ENCODE data around the gene SLC8A2. TPM values are rescaled to one million over a fixed set of nuclear protein-coding genes. Genes with fewer than 3 reads are reported as not detected.
"Not testable (repeated sequence)": the region's sequence is repeated elsewhere in the genome, so short reads cannot be mapped to it uniquely, and the experiment has no call there.

The SLC8A2 gene
- total RNA-seq, 2 experiments from 2014 or later = not detected

DNA sequence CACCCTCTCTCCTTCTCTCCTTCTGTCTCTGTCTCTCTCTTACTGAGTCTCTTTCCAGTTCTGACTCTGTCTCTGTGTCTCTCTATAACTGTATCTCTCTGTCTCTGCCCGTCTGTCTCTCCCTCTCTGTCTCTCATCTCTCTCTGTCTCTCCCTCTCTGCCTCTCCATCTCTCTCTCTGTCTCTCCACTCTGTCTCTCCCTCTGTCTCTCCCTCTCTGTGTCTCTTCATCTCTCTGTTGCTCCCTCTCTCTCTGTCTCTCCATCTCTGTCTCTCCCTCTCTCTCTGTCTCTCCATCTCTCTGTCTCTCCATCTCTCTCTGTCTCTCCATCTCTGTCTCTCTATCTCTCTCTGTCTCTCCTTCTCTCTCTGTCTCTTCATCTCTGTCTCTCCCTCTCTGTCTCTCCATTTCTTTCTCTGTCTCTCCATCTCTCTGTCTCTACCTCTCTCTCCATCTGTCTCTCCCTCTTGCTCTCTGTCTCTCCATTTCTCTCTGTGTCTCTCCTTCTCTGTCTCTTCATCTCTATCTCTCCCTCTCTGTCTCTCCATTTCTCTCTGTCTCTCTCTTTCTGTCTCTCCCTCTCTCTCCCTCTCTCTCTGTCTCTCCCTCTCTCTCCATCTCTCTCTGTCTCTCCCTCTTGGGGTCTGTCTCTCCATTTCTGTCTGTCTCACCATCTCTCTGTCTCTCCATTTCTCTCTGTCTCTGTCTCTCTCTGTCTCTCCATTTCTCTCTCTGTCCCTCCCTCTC is 49.1 kb downstream of the SLC8A2 start:
- CTCF ChIA-PET = no interaction called here
- POLR2A ChIA-PET = no interaction called here

DNA sequence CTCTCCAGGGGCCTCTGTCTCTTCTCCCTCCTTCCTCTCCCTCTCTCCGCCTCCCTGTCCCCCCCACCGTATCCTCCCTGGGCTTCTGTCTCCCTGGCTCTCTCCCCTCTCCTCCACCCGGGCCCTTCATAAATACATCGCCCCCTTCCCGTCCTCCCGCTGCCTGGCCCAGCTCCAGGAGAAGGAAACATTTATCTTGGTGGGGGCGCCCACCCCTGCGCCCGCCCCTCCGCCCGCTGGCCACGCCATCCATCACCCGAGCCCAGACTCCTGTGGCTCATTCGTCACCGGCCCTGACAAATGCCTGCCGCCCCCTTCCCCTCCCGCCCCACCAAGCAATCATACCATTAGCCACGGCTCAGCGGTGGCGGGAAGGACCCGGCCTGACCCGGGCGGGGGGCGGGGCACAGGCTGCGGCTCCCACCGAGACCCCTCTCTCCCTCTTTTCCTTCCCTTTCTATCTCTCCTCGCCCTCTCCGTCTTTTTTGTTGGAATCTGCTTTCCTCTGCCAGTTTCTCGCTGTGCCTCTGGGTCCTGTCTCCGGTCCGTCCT is 49.8 kb downstream of the SLC8A2 start:
- POLR2A ChIA-PET = no interaction called here
- CTCF ChIA-PET = no interaction called here

DNA sequence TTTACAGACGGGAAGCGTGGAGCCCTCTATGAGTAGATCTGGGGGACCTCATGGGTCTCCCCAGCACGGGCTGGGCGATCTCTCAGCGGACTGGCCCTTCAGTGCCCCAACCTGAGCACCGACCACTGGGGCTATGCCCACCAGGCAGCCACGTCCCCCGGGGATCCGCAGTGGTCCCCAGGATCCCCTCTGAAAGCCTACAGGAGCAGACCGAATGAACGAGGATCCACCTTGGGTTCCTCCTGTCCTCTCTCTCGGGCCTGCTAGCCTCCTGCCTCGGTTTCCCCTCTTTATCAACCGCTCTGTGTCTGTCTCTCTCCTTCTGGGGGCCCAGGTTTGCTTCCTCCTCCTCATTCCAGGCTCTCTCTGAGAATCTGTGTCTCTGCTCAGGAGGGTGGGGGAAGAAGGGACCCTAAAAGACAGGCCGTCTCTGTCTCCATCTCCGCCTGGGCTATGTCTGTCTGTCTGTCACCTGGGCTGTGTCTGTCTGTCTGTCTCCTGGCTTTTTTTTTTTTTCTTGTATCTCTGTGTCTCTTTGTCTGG is 50.4 kb downstream of the SLC8A2 start:
- ChIA-PET POLR2A (no interaction called here), CTCF (no interaction called here)

DNA sequence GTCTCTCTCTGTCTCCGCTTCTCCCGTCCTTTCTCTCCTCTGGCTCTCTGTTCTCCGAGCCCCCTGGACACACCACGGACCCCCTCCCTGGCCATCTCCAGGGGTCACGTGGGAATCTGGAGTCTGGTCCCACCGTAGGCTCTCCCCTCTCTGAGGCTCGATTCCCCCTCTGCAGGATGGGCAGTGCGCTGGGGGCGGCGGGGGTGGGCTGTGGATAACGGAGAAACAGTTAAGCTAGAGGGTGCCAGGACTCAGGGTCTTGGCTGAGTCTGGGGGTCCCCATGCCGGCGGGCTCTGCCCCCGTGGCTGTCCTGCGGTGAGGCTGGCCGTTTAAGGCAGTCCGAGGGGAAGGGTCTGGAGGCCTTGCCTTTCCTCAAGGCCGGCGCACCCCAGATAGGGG is 51.9 kb downstream of the SLC8A2 start:
- POLR2A ChIA-PET = no interaction called here
- CTCF ChIA-PET = interaction anchor here (1.1 kb wide), 1 partner anchor 17 kb away, joined by 3 read pairs; no protein-coding TSS in a partner anchor

DNA sequence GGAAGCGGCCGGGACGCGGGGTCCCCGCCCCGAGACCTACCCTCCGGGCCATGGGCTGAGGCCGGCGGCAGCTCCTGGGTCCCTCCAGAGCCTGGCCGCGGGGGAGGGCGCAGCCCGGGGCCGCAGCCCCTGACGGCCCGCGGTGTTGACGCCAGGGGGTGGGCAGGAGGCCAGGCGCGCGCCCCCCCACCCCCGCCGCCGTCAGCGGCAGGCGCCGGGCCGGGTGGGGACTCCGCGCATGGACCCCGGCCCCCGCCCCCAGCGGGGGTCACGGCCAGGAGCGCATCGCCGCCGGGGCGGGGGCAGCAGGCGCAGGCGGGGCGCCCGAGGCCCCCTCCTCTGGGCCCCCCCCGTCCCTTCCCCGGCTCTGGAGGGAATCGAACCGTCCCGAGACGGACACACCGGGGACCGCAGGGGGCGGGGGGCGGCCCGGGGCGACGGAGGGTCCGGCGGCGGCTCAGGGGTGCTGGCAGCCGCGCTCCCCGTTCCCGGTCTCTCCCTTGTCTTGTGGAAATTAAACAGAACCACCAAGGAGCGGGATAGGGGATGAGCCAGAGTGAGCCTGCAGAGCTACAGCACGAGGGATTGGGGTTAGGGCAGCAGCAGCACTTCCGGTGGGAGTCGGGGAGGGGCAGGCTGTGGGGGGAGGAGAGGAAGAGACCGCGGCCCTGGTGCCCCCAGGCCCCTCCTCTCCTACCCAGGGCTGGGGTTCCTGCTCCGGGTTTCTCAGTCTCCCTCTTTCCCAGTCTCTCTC is 52.5 kb downstream of the SLC8A2 start, which contains the start of gene MEIS3:
TSS of gene MEIS3 (minus strand) at position 498 of the 754 bp plus-strand sequence. CDS start at position 52, 446 bp downstream.
- CTCF ChIA-PET = no interaction called here
- POLR2A ChIA-PET = no interaction called here

DNA sequence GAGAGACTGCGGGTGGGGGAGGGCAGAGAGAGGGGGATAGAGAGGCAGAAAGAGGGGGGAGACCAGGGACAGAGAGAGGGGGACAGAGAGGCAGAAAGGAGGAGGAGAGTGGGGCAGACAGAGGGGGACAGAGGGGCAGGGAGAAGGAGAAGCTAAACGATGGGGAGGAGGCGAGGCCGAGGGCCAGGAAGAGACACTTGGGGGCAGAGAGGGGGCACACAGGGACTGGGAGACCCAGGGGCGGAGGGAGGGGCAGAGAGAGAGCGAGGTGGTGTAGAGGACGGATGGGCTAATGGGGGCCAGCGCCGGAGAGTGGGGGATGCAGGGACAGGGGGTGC is 53.0 kb downstream of the SLC8A2 start:
- ChIA-PET CTCF (no interaction called here), POLR2A (no interaction called here)

DNA sequence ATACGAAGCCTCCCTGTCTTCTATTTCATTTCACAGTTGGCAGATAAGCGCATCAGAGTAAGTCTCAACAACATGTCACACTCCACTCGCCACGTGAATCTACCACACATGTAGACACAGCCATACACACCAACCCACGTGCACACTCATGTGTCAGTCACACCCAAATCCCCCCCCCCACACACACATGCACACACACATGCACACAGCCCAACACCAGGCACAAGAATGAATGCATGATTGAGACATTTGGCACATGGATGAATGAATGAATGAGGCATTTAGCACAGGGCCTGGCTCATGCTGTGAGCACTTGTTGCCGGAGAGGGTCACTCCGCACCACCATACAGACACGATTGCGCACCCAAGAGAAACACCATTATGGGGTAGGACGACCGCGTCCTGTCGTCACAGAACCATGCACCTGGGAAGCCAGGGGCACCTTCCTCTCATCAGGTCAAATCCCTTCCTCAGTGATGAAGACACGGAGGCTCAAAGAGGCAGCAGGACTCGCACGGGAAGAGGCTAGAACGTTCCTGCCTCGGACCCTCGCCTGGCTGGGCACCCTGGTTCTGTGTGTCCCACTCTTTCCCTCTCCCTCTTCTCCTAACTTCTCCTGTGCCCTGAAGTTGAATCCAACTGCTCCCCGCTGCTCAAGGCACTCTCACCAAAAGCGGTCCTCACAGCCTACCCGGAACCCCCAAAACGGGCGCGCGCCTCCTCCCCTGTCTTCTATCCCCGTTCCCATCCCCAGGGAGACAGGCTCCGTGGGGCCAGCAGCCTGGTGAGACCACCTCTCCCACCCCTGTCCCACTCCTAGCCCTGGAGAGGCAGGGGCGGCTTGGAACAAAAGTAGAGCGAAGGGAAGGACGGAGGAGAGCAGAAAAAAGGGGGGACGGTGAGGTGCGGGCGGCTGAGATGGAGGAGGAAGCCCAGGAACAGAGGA is 53.7 kb downstream of the SLC8A2 start:
- ChIA-PET CTCF (no interaction called here), POLR2A (no interaction called here)

DNA sequence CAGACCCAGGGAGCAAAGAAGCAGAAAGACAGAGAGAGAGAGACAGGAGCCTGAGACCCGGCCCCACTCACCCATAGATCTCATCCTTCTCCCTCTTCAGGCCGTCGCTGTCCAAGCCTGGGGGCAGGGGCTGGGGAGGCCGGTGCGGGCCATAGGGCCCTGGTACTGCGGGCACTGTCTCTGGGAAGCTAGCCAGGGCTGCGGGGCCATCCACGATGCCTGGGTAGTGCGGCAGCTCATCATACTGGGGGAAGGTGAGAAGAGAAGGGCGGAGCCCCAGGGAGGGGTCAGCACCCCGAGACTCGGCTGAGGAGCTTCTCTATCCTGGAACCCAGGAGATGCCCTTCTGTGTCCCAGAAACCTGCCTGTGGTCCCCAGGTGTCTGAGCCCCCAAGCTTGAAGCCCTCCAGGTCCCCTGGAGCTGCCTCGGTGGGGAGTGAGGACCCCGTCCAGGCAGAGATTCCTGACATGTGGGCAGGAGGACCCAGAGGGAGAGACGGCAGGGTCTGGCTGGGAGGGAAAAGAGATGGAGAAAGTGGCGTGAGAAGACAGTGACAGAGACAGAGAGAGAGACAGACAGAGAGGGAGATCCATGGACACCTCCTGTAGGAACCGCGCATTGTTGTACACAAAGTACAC is 54.5 kb downstream of the SLC8A2 start:
- CTCF ChIA-PET = interaction anchor here (0.6 kb wide), 1 partner anchor 12 kb away, joined by 3 read pairs; no protein-coding TSS in a partner anchor
- POLR2A ChIA-PET = no interaction called here

DNA sequence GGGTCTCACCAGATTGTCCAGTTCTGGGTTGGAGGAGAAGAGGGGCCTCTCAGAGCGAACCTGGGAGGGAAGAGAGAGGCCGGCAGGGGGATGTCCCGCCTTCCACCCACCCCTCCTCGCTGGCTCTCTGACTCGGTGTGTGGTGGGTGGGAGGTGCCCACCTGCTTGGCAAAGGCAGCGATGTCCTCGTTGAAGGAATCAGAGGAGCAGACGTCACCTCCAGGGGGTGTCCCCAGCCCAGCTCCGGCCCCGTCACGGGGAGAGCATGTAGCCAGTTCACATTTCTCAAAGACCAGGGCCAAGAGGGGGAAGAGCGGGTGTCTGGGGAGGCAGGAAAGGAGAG is 55.1 kb downstream of the SLC8A2 start:
- POLR2A ChIA-PET = no interaction called here
- CTCF ChIA-PET = interaction anchor here (0.6 kb wide), 1 partner anchor 11 kb away, joined by 3 read pairs; no protein-coding TSS in a partner anchor

DNA sequence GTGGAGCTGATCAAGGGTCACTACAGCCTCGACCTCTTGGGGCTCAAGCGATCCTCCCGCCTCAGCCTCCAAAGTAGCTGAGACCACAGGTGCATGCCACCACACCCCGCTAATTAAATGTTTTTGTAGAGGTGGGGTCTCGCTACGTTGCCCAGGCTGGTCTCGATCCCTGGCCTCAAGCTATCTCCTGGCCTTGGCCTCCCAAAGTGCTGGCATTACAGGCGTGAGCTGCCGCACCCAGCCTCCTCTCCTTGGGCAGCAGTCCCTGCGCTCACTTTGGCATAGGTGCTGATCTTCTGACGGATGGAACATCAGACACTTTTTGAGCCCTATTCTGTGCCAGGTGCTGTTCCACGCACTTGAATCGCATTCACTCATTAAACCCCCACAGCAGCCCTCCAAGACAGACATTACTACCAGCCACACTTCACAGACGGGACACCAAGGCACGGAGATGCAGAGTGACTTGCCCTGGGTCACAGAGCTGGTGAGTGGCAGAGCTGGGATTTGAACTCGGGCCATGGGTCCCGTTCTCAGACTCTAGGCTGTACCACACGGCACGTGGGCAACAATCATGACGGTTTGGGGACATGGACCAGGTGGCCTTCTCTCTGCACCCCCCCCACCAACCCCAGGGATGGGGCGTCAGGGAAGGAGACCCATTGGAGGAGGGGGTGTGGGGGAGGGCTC is 55.6 kb downstream of the SLC8A2 start:
- CTCF ChIA-PET = interaction anchor here (0.6 kb wide), 1 partner anchor 88 kb away, joined by 3 read pairs; no protein-coding TSS in a partner anchor
- POLR2A ChIA-PET = no interaction called here

DNA sequence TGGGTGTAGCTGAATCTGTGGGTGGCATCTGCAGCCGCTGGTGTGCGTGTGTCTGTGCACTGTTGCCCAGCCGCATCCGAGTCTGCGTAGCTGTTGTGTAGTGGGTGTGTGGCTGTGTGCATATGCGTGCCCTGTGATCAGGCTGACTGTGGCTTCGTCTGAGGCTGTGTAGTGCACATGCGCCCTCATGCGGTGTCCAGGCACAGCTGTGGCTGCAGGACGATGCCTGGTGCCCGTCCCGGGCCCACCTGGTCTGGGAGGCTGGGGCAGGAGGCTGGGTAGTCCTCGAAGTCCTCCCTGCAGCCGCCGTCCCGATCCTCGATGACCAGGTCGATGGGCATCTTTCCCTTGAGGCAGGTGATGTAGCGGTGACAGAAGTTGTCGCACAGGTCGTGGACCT is 57.2 kb downstream of the SLC8A2 start:
- POLR2A ChIA-PET = no interaction called here
- CTCF ChIA-PET = interaction anchor here (1.0 kb wide), 1 partner anchor 22 kb away, joined by 3 read pairs; no protein-coding TSS in a partner anchor

DNA sequence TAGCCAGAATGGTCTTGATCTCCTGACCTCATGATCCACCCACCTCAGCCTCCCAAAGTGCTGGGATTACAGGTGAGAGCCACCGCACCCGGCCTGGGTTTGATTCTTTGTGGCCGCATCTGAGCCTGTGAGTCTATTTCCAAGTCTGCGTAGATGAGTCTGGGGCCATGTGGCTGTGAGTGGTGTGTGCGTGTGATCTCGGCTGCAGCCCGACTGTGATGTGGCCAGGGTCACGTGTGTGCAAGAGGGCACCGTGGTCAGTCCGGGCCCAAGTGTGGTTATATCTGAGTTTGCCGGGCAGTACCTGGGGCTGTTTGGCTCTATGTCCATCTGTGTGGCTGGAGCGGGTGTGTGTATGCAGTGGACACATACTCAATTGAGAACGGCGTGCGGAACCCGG is 57.8 kb downstream of the SLC8A2 start:
- ChIA-PET POLR2A (no interaction called here), CTCF (no interaction called here)

DNA sequence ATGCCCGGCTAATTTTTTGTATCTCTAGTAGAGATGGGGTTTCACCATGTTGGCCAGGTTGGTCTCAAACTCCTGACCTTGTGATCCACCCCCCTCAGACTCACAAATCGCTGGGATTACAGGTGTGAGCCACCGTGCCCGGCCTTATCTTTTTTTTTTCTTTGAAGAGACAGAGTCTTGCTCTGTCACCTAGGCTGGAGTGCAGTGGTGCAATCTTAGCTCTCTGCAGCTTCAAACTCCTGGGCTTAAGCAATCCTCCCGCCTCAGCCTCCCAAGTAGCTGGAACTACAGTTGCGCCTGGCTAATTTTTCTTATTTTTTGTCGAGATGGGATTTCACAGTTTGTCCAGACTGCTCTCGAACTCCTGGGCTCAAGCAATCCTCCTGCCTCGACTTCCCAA is 60.0 kb downstream of the SLC8A2 start:
- POLR2A ChIA-PET = not testable (repeated sequence)
- CTCF ChIA-PET = interaction anchor here (0.7 kb wide), 1 partner anchor 1350 kb away, joined by 3 read pairs; no protein-coding TSS in a partner anchor

DNA sequence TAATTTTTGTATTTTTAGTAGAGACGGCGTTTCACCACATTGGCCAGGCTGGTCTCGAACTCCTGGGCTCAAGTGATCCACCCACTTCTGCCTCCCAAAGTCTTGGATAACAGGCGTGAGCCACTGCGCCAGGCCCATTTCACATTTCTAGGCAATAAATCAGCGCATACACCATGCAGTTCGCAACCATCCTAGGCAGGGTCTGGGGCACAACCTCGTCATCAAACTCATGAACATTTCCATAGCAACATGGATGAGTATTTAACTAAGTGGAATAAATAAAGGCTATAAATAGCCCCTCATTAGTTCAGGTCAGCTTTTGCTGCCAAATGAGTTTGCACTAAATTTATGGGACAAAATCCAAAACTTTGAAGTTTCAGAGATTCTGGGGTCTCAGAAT is 60.6 kb downstream of the SLC8A2 start:
- ChIA-PET POLR2A (no interaction called here), CTCF (interaction anchor here (0.7 kb wide), 1 partner anchor 1350 kb away, joined by 3 read pairs; no protein-coding TSS in a partner anchor)

DNA sequence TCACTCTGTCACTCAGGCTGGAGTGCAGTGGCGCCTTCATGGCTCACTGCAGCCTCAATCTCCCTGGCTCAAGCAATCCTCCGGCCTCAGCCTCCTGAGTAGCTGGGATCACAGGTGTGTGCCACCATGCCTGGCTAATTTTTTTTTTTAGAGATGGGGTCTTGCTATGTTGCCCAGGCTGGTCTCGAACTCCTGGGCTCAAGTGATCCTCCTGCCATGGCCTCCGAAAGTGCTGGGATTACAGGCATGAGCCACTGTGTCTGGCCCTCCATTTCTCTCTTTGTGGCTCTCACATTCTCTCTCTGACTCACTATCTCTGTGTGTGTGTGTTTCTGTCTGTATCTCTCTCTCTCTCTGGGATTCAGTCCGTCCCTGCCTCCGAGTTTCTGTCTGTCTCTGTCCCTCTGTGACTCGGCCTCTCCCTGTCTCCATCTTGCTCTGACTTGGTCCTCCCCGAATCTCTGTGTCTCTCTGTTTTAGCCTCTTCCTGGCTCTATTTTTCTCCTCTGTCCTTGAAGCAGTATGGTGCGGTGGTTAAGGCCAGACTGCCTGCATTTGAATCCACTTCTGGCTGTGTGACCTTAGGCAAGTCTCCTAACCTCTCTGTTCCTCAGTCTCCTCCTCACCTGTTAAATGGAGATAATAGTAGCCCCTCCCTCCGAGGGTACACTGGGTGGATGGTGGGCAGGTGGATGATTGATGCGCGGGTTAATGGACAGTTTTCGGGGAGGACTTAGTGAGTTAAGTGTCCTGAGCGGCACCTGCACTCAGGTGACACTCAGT is 63.3 kb downstream of the SLC8A2 start:
- ChIA-PET POLR2A (no interaction called here), CTCF (no interaction called here)

DNA sequence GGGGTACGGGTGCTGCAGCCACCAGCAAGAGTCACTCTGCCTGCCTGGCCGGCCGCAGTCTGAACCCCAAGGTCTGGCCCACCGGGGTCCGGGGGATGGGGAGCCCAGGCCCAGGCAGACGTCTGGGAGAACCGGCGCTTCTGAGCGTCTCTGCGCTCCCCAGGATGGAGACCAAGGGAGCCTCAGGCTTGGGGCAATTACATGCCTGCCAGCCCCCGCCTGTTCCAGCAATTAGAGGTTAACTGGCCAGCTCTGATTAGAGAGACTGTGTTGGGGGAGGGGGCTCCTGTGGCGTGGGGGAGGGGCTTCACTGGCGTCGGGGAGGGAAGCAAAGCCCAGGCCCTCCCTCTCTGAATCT is 64.3 kb downstream of the SLC8A2 start:
- CTCF ChIA-PET = no interaction called here
- POLR2A ChIA-PET = no interaction called here

DNA sequence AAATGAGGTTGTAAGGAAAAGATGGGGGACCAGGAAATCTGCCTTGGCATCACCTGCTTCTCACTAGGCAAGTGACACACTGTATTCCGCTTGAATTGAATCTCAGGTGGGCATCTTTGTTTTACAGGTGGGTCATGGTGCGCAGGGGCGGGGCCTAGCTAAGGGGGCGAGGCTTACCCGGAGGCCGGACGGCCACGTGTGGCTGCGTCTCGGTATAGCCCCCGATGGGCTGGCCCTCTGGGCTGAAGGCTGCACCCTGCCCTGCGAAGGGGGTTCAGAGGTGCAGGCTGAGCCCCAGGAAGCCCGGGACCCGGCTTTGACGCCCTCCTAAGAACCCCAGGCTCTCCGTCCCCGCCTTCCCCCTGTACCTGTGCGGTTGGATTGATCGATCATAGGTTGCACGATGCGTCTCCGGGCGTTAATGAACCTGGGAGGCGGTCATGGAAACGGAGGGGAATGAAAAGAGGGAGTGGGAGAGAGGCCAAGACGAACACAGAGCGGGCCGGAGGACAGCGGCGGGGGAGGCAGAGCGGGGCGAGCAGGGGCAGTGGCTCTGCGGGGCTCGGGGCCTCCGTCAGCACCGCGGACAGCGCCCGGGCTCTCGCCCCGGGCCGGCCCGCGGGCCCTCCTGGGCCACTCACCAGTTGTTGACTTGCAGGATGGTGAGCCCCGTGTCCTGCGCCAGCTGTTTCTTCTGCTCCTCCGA is 64.8 kb downstream of the SLC8A2 start:
- CTCF ChIA-PET = no interaction called here
- POLR2A ChIA-PET = no interaction called here

Data from activated CD8-positive, alpha-beta memory T cell treated with anti-CD3 and anti-CD28 coated beads for 36 hours (primary cell).